MM.1S (cell line): ENCODE results near the gene BIRC7.

ENCODE experiments used
- CTCF ChIP-seq: fragments of 300-600 bp; sonication (generic); IDR thresholded peaks from 2 replicates; pipeline ENCODE4 v1.5.1; 2016; ENCODE audit warnings: antibody characterized with exemption, low read length, mixed read lengths
- EZH2 ChIP-seq: fragments of 300-600 bp; sonication (generic); optimal IDR thresholded peaks from 2 replicates; pipeline ENCODE3; 2017; ENCODE audit warnings: low read depth, mild to moderate bottlenecking, antibody characterized with exemption, low read length, mixed read lengths
- EZH2phosphoT487 ChIP-seq: fragments of 300-600 bp; sonication (generic); IDR thresholded peaks from 2 replicates; pipeline ENCODE4 v1.6.1; 2018; ENCODE audit warnings: antibody characterized with exemption, low read length

DNA sequence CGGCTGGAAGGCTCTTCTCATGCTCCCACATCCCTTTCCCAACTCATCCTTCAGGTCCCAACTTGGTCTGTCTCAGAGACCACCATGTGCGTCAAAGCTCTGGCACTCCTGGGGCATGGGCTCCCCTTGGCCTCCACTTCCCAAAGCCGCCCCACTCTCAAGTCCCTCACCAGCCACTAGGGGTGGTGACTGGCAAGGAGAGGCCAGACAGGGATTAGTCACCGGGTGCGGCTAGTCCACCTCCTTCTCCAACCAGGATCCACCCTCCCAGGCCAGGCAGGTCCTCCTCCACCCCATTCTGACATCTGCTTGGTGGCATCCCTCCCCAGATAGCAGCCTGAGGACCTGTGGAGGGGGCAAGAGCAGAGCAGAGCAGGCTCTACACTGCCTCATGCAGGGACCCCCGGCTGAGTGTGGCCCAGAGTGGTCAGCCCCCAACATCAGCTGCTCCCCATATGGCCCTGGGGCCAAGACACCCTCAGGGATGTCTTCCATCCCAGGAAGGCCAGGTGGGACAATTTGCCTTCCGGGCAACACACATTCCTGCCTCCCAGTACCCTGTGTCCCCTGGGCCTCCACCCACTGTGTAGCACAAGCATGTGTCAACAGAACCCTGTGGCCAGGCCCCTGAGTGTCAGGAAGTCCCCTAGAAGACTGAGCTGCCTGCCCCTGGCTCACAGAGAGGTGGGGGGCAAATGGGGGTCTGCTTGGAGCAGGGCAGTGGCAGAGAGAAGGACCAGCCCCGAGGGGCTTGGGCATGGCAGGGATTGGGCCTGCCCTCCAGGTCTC, 49.0 kb upstream of the BIRC7 start:
- TF ChIP-seq CTCF (no peak), EZH2 (no peak), EZH2phosphoT487 (no peak)
